Testis (tissue), 3 donors: Measurements from ENCODE around the gene HIC2. TPM values are rescaled to one million over a fixed set of nuclear protein-coding genes. Genes with fewer than 3 reads are reported as not detected.

Experiments used
- DNase-seq: peaks from one replicate; pipeline ENCODE4 v3.0.0-alpha.2; 2019
- H3K27ac ChIP-seq, 2 donors: fragments of 200-600 bp; sonication (generic); one replicate each; pipeline ENCODE4 v1.5.1; 2019
- H3K27me3 ChIP-seq: fragments of 200-600 bp; sonication (generic); one replicate; pipeline ENCODE4 v1.5.1; 2019
- H3K36me3 ChIP-seq: fragments of 200-600 bp; sonication (generic); one replicate; pipeline ENCODE4 v1.5.1; 2017; ENCODE audit warnings: low read depth; ENCODE audit errors: missing control alignments
- H3K4me1 ChIP-seq: fragments of 200-600 bp; sonication (generic); one replicate; pipeline ENCODE4 v1.5.1; 2019
- H3K4me3 ChIP-seq, 2 donors: fragments of 200-600 bp; sonication (generic); one replicate each; pipeline ENCODE4 v1.5.1; 2017 to 2019
- H3K9me3 ChIP-seq: fragments of 200-600 bp; sonication (generic); one replicate; pipeline ENCODE4 v1.5.1; 2017
- CTCF ChIP-seq, 3 experiments: fragments of 450-650 bp in 2 of 3; fragments of 200-600 bp in 1 of 3; sonication (generic) in 1 of 3; IDR thresholded peaks; one replicate each; pipeline ENCODE4 v1.5.1; 2016 to 2019; ENCODE audit warnings: antibody characterized with exemption in 3 of 3, mild to moderate bottlenecking in 2 of 3, moderate library complexity in 1 of 3
- POLR2A ChIP-seq: fragments of 450-650 bp; IDR thresholded peaks from one replicate; pipeline ENCODE4 v1.6.1; 2017; ENCODE audit warnings: antibody characterized with exemption, mild to moderate bottlenecking, moderate library complexity
- WGBS, 2 donors: methylation state at CpG; one replicate each; pipeline ENCODE4 v1.1.5; 2018; 5-methylcytosine and 5-hydroxymethylcytosine counted together
- intact Hi-C: fragments of 100-400 bp; cut with DNase I; formaldehyde crosslinking; loops from one replicate; pipeline ENCODE4 v1.15.1; 2023; ENCODE audit warnings: low total_unique reads
- polyA plus RNA-seq: library from polyadenylated mRNA; stranded (reverse); fragments of 350-450 nt; fragmentation: Illumina TruSeq; extraction: RNeasy Lipid Tissue Mini Kit (QIAGEN cat#74804); gene quantifications from one replicate; pipeline ENCODE4 v1.2.3, GENCODE V29; 2014; ENCODE audit warnings: low read depth, low replicate concordance; ENCODE audit not compliant: insufficient read depth
- total RNA-seq, 2 donors: library from RNA; depleted of rRNA; stranded (reverse); fragments of >200 nt; gene quantifications; one replicate each; pipeline ENCODE4 v1.2.3, GENCODE V29; 2016

HIC2 gene
- total and polyA plus RNA-seq, 3 donors from 2014 or later = 11.1 to 24.4 (median 24.0) TPM

DNA sequence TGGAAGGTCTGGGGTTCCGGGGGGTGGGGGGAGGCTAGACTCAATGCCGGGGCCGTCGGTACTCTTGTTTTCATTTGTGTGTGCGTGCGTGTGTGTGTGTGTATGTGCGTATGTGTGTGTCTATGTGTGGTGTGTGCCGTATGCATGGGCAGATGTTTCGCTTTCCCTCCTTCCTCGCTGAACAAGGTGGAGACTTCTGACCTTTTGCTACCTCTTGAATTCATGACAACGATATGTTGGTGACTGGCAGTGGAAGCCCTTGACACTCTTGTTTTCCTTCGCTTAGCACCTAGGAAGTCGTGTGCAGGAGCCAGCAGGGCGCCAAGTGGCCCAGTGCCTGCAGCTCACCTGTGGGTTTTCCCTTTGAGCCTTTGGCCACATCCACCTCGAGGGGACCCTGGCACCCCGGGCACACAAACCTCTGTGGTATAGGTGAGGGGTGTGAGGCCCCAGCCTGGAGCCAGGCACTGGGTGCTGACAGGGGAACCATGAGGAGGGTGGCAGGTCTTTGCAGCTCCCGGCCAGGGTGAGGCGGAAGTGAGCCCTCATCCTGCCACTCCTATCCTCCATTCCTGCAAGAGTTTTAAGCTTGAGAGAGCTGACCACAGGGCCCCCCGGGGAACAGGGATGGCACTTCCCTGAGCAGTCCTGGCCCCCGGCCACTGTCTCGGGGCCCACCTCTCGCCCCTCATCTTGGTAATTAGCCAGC is 30.7 kb downstream of the HIC2 start:
- no peak for TF ChIP-seq POLR2A
- no peak for TF ChIP-seq CTCF (IDR thresholded peaks at IDR 0.05)
- whole genome bisulfite sequencing, 2 donors = 93 to 94% methylated on average over 17 to 22 of the region's 22 CpGs
- Histone ChIP-seq H3K27me3 (no peaks in the 10 kb centered on the region), H3K4me1 (no peaks in the 10 kb centered on the region), H3K27ac (no peak overlapping the region), H3K36me3 (no peaks in the 10 kb centered on the region), H3K4me3 (no peak overlapping the region), H3K9me3 (no peaks in the 10 kb centered on the region)
- intact Hi-C loops = no loop called here
- peak; percentile 13 for DNase-seq

DNA sequence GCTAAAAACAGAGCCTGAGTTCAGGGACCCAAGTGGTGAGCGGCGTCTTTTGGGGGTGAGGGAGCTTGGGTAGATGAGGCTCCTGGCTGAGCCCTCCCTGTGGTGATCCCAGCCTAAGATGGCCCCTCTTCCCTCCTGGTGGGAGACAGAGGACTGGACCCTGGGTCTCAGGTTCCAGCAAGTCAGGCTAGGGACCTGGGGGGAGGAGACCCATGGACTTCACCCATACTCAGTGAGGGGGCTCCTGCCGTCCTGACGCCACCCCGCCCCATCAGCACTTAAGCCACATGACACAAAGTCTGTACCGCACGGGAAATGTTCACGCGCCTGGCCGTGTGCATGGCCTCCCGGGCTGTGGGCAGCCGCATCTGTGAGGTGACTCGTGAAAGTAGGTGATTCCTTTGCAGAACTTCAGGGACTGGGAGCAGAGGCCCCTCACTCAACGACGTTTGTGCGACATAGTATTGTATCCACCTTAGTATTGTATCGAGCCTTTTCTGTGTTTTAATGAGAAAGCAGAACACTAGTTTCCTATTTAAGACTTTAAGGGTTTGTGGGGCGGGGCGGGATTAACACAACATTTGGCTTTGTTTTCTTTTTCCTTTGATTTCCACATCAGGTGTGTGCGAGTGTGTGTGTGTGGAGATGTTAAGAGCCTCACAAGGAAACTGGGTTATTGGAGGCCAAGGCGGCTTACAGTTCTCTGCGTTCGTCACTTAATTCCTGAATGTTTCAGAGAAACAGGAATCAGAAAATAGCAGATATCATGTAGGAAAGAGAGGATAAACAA is 31.7 kb downstream of the HIC2 start:
- Histone ChIP-seq H3K4me3 (no peak overlapping the region), H3K36me3 (no peaks in the 10 kb centered on the region), H3K4me1 (no peaks in the 10 kb centered on the region), H3K27ac (no peak overlapping the region), H3K27me3 (no peaks in the 10 kb centered on the region), H3K9me3 (no peaks in the 10 kb centered on the region)
- no peak for TF ChIP-seq POLR2A
- no peak for TF ChIP-seq CTCF (IDR thresholded peaks at IDR 0.05)
- WGBS, 2 donors = 91 to 92% methylated on average over 23 of the region's 23 CpGs
- intact Hi-C loops = no loop called here
- DNase-seq = peak; percentile 13

GRCh38 chr22:21449531-21450319 is 32.6 kb downstream of the HIC2 start:
- no peaks in the 10 kb centered on the region for H3K27me3 ChIP-seq
- peak; percentile 7 for DNase-seq
- H3K27ac ChIP-seq = no peak overlapping the region
- TF ChIP-seq CTCF (IDR thresholded peaks at IDR 0.05) = no peak
- TF ChIP-seq POLR2A = no peak
- H3K36me3 ChIP-seq = no peaks in the 10 kb centered on the region
- no peak overlapping the region for H3K4me3 ChIP-seq
- no peaks in the 10 kb centered on the region for H3K4me1 ChIP-seq
- intact Hi-C loops = no loop called here
- H3K9me3 ChIP-seq = no peaks in the 10 kb centered on the region
- 85 to 93% methylated on average over 15 to 23 of the region's 23 CpGs for WGBS, 2 donors

GRCh38 chr22:21450320-21450831 is 33.2 kb downstream of the HIC2 start:
- H3K9me3 ChIP-seq = no peaks in the 10 kb centered on the region
- no peaks in the 10 kb centered on the region for H3K4me1 ChIP-seq
- WGBS, 2 donors = 85 to 87% methylated on average over 12 to 19 of the region's 19 CpGs
- intact Hi-C loops = no loop called here
- H3K36me3 ChIP-seq = no peaks in the 10 kb centered on the region
- H3K4me3 ChIP-seq = no peak overlapping the region
- no peak overlapping the region for H3K27ac ChIP-seq
- H3K27me3 ChIP-seq = no peaks in the 10 kb centered on the region
- TF ChIP-seq POLR2A (no peak), CTCF (IDR thresholded peaks at IDR 0.05) (no peak)
- DNase-seq = peak; percentile 11
